Measurements from ENCODE around the gene SH3GLB1.

GRCh38 chr1:86757272-86757984 is 53.1 kb downstream of the SH3GLB1 start:
- TF ChIP-seq POLR2A (IDR thresholded peaks at IDR 0.05) (no peak), CTCF (IDR thresholded peaks at IDR 0.05) (no peak)

Measured in ovary (tissue), 3 donors.